Glomerular endothelial cell (primary cell): ENCODE results near the gene MYZAP. TPM values are rescaled to one million over a fixed set of nuclear protein-coding genes. Genes with fewer than 3 reads are reported as not detected.

Source experiments
- DNase-seq: peaks from one replicate; pipeline ENCODE4 v3.0.0-alpha.2; 2011; ENCODE audit warnings: low read depth, low spot score; ENCODE audit errors: extremely low read depth
- total RNA-seq: library from RNA; depleted of rRNA; stranded (reverse); fragments of >200 nt; gene quantifications from 2 replicates; pipeline ENCODE4 v1.2.3, GENCODE V29; 2015

MYZAP gene, protein sequence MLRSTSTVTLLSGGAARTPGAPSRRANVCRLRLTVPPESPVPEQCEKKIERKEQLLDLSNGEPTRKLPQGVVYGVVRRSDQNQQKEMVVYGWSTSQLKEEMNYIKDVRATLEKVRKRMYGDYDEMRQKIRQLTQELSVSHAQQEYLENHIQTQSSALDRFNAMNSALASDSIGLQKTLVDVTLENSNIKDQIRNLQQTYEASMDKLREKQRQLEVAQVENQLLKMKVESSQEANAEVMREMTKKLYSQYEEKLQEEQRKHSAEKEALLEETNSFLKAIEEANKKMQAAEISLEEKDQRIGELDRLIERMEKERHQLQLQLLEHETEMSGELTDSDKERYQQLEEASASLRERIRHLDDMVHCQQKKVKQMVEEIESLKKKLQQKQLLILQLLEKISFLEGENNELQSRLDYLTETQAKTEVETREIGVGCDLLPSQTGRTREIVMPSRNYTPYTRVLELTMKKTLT
- 3.1 and 23.0 TPM in 2 replicates for total RNA-seq

DNA sequence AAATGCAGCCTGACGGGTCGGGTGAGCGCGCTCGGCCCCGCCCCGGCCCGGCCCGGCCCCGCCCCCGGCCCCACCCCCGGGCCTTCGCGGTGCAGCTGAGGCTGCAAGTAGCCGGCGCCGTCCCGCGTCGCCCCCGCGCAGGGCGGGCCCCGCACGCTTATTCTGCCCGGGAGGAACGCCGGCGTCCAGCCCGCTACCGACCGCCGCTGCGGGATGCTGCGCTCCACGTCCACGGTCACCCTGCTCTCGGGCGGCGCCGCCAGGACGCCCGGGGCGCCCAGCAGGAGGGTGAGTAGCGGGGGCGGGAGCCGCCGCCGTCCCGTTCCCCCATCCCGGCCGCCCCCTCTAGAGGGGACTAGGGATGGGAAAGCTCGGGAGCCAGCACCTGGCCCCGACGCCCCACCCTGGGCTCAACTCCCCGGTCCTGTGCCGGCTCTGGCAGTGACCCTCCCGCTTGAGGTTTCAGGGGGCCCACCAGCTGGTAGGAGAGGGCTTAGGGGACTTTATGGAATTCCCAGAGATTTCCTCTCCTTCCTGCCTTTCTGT, at the start of gene MYZAP:
Gene MYZAP, plus strand, starts transcription at position 83 of the 546 bp plus-strand sequence. Its CDS starts 131 bp downstream, at position 214.
- no peak for DNase-seq

DNA sequence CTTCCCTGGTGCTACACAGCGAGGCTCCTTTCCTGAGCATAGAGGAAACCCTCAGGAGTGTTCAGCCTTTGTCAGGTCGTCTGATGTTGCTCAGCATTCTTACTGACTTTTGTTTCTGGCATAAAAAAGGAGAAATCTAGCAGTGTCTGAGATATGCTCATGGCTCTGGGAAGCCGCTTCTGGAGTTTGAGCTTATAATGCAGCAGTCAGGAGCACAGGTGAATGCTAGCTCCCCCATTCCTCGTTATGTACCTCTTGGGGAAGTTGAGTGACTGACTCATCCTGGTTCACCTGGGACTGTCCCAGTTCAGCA, 49.2 kb upstream of the MYZAP start:
- DNase-seq, result no peak

DNA sequence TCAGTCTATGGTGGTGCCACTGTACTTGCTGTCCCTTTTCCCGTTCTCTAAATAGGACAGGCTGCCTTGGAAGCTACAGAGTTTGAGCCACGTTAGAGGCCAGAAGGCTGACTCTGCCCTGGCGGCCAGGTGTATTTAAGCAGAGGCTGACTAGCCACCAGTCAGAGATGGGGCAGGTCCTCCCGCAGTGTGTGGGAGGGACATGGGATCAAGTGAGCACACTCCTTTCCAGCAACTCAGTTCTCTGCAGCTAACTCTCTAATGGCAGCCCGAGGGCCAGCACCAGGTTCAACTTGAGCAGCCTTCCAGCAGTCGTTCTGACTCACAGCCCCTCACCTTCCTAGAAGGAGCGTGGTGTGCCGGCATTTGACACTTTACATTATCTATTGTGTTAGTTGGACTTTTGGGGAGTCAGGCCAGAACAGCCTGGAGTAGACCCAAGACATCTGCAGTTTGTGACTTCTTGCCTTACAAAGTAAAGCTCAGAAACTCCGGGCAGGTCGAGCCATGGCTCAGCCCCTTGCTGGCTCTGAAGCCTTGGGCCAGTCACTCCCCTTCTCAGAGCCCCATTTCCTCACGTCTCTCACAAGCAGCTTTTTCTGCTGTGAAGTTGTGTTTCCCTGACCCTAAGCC, 46.7 kb upstream of the MYZAP start:
- DNase-seq, result no peak

DNA sequence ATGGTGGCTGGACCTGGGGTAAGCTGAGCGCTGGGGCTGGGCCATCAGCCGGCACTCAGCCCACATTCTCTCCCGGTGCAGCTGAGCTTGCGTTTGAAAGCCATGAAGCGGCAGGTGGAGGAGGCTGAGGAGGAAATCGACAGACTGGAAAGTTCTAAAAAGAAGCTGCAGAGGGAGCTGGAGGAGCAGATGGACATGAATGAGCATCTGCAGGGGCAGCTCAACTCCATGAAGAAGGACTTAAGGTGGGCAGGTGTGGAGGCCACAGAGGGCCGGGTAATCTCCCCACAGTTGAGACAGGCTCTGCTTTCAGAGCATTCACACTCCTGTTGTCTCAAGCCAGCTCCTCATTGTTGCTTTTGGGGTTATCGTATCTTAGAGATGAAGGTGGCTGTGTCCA, 45.7 kb upstream of the MYZAP start:
- DNase-seq, result no peak

DNA sequence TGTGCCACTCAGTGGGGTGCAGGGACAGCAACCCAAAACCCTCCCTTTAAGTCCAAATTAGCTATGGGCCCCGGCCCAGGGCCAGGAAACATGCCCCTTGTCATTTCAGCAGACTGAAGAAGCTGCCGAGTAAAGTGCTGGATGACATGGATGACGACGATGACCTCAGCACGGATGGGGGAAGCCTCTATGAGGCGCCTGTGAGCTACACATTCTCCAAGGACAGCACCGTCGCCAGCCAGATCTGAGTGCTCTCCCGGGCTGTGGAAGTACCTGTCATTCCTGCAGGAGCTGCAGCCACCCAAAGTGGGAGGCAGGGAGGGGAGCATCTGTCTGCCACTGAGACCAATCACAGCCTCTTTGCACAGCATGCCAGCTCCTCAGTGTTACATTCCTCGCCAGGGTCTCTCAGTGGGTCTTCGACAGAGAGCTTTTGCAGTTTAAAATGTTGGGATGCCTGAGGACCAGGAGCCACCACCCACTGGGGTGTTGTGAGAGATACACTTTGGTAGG, 44.4 kb upstream of the MYZAP start:
- no peak for DNase-seq

DNA sequence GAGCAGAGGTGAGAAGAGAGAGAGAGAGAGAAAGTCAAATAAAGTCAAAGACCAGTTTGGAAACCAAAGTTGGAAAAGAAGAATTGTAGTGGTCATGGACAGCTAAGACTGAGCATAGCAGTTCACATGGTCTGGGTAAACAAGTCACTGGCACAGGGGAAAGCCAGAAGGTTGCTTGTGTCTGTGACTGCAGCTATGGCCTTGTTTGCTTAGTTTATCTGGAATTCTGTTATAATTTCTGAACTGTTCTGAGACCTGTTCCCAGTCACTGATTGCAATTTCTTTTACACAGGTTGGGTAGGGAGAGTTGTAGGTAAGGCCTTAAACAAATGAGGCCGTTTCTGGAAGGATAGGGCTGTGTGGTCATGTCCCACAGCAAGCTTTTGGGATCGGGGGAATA, 43.4 kb upstream of the MYZAP start:
- no peak for DNase-seq

DNA sequence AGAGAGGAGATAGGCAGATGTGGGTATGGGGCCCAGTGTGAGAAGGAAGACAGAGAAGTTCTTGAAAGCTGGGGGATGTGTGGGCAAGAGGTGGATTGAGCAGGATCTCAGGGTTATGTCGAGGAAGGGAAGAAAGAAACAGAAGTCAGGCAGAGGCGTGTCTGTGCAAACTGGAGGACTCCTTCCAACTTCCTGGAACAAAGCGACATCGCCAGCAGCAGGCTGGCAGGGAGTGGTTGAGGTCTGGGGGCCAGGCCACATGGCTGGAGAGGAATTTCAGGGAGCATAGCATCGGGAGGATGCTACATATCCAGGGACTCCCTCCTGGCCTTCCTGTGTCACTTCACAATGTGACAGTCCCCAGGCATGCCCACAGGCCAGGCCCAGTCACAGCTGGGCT, 42.9 kb upstream of the MYZAP start:
- no peak for DNase-seq

DNA sequence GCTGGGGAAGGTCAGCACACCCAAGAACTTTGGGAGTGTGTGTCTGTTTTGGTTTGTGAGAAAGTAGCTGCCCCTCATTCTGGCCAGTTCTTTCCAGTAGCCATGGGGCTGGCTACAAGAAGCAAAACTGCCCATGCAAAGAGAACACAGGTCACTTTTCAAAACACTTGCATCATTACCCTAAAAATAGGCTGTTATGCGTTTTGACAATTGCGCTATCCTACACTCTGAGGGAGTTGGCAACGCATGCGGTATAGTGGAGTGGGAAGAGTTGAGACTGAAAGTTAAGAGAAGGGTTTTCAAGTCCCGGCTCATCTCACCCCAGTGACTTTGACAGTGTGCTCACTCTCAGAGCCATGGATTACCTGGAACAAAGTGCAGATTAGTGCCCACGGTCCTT, 41.8 kb upstream of the MYZAP start:
- DNase-seq, result no peak

DNA sequence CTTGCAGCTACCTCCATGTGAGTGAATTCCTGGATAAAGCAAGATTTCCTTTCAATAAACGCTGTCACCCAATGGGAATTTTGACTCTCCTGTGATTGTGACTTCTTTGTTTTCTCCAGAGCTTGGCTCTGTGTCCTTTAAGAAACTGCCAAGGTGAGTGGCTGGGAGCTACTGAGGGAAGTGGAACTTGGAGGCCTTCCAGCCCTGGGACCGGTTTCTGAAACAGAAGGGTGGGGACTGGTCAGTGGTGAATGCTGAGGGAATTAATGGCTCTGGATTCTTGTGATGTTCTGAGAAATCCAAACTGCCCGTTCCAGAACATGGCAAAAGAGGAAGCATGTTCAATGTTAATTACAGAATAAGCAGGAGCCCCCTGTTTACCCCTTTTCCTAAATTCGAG, 41.1 kb upstream of the MYZAP start:
- DNase-seq, result no peak

DNA sequence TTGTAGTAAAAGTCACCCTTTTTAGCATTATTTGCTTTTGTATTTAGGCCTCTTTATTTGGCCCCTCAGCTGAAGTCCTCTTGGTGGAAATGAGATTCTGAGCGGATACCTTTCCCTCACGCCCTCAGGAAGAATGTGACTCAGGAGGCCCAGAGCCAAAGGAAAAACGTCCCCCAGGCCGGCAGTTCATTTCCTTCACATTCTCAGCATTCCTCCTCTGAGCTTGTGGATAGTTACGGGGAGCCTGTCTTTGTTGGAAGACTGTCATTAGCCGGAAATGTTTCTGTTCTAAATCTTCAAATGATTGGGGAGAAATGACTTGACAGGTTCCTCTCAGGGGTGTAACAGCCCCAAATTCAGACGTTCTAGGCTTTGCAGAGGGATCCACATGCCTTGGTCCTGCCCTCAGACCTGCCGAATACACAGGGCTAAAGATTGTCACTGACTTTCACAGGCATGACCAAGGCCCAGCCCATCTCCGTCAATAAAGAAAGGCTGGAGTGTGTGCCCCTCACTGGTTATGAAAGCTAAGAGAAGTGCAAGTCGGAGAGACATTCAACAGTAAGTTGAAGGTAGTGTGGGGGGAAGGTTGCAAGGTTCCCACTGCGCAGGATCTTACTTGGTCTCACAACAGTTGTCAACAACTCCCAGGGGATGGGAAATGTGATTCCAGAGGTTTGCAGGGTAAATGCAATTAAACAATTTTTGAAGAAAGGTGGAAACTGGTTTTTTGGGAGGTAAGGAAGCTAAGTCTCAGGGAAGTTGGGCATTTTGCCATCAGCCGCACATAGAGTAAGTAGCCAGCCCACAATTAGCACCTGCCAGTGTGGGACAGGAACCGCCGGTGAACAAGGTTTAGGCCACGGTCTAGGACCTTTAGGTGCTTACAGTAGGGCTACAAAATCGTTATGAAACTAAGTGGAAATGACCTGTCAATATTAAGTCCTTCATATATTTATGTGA, 39.7 kb upstream of the MYZAP start:
- peak; percentile 81 for DNase-seq

DNA sequence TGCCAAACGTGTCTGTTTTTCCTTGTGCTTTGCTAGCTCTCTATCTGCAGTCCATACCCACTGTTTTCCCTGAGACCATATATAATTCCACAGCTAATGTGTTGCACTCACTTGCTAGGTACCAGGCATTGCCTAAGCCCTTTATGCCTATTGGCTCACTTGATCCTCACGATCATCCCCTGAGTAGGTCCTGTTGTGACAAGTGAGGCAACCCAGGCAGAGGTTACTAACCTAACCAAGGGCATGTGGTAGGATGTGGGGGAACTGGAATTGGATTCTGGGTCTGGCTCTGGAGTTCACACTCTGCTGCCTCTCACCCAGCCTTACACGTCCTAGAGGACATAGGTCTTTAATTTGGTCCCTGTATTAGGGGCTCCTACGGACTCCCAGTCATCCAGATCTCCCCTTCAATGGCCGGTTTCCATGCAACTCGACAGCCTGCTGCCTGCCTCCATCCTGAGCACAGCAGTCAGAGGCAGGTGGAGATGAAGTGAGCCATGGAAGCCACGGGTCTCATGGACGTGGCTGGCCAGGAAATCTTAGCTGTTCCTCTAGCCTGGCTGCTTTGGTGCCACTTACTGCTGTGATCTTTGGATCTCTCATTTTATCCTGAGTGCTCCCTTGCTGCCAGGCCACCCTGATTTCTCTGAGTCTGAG, 38.9 kb upstream of the MYZAP start:
- DNase-seq, result no peak

DNA sequence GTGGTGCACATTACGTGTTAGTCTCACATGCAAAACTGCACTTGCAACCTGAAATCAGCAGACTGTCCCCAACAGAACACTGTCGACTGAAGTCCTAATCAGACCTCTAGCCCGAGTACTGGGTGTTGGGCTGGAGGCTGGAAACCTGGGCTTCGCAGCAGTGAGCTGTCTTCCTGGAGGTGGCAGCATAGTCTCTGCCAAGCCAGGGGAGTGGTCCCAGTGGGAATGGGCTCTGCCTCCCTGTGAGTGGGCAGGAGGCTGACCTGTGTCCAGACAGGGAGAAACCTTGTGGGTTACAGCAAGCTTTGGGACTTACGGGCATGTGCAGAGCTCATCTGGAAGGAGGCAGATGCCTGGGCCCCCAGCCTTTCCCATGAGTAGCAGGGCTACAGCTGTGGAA, 38.2 kb upstream of the MYZAP start:
- no peak for DNase-seq

DNA sequence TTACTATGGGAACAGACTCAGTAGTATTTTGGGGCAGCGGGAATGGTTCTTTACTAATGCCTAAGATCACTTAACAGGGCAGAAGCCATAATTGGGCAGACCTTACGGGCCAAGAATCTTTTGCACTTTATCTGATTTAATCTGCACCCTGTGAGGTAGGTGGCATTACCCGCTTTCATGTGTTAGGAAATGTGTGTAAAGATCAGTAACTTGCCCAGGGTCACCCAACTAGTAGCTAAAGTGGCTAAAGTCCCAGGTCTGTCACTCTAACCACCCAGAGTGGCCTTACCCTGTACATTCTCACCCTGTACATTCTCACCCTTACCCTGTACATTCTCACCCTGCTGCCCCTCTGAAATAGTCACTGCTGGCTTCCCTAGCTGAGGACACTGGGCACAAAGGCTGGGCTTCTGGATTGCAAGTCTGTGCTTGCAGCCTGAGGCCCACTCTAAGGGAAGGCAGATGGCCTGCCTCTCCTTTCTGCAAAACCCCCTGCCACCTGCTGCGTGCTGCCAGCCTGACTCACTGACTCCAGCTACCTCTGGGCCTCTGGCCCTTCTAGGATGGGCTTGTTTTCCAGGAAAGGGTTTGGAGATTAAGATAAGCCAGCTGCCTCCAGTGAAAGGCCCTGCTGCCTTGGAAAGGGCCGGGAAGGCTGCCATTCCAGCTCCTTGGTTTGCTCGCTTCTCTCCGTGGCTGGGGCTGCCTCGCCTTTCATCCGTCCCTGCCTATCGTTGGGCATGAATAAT, 37.5 kb upstream of the MYZAP start:
- no peak for DNase-seq

DNA sequence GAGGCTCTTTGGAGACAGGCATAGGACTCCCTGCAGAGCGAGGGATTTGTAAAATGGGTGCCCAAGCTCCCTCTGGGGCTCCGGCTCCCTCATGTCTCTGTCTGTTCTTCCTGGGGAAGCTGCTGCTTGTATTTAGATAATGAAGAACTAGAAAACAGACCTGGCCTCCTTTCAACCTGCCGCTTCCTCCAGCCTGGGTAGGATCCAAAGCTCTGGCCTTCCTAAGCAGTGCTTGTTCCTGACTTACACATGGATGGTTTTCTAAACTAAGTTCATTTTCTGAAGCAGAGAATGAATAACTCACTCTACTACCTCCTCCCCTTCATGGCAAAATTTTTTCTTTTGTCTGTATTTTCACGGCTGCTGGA, 36.9 kb upstream of the MYZAP start:
- no peak for DNase-seq

DNA sequence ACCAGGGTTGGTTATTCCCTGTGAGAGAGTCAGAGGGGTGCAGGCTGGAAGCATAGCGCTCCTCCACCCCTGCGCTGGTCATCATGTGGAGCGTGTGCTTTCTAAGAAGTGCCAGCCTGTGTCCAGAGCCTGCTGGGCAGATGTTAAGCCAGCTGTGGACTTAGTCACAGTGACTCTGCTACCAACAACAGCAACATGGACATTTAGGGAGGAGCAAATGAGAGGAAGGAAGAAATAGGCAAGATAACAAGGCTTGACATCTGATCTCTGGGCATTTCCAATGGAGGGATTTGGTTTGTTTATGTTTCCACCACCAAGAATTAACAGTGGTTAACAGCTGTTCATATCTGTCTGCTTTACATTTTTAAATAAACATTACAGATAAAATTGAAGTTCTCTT, 36.4 kb upstream of the MYZAP start:
- no peak for DNase-seq

DNA sequence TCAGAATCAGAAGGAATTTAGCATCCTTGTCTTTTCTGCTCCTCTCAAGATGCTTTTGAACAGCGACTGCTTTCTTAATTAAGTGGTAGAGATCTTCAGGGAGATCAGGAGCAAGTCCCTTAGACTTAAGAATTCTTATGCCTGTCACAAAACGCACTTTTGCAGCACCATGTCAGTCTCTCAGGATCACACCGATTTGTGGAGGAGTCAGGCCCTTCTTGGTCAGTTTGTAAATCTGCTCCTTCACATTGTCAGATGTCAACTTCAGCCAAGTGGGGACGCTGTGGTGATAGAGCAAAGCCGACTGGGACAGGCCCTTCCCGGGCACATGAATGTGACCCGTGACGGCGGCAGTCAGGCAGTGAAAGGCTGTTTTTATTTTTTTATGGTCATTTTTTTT, 35.7 kb upstream of the MYZAP start:
- DNase-seq, result no peak

DNA sequence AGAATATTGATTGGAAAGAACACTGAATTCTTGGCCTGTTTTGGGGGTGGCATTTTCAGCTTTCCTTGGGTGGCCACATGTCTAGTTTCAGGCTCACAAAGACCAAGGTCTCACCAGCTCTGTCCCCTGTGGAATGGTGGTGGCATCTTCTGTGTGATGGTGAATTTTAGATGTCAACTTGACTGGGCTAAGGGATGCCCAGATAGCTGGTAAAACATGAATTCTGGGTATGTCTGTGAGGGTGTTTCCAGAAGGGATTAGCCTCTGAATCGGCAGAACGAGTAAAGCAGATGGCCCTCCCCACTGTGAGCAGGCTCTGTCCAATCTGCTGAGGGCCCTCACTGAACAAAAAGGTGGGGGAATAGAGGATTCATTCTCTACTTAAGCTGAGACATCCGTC, 34.4 kb upstream of the MYZAP start:
- DNase-seq, result no peak

DNA sequence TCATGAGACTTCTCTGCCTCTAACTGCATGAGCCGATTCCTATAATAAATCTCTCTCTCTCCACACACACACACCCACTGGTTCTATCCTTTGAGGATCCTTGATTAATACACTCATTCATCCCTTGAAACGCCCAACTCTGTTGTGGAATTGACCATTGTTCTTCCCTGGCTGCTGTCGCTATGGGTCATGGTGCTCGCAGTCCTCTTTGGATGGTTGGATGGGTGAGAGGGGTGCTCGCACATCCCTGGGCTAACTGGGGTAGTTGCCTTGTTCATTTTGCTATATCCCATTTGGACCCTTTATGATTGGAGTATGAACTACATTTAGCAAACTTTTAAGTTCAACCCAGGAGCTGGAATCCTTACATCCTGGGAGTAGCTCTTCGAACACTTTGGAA, 33.9 kb upstream of the MYZAP start:
- DNase-seq, result no peak

DNA sequence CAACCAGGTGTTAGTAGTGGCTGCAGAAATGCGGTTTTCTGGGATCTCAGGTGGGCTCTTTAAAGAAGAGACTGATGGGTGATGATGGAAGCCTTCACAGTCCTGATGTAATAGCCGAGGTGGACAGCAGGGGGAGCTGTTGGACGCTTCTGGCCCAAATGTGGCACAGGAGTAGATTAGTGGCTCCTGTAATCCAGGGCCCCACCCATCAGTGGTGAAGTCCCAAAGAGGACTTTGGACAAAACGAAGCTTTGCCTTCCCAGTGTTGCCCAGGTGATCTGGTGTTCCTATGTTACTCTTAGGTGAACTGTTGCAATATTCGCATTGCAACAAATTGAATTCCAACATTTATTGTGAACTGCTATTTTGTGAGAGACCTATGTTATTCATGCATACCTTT, 31.8 kb upstream of the MYZAP start:
- DNase-seq, result no peak
